ENCODE measurements around the gene GINS2.

Gene GINS2

GRCh38 chr16:85689950-85690320, 1.2 kb upstream of the GINS2 start:
- DNase-seq (ENCODE audit: low spot score), result no peak

- no peak for DNase-seq (ENCODE audit: low spot score)
Observed at GRCh38 chr16:85689285-85689949, 663 bp upstream of the GINS2 start.

- no peak for DNase-seq (ENCODE audit: low spot score)
Observed at GRCh38 chr16:85687651-85688471, 893 bp downstream of the GINS2 start.

- DNase-seq (ENCODE audit: low spot score), result no peak
Observed at GRCh38 chr16:85686912-85687591, 1.7 kb downstream of the GINS2 start.

GRCh38 chr16:85685251-85685650, 3.5 kb downstream of the GINS2 start:
- DNase-seq (ENCODE audit: low spot score), result no peak

- DNase-seq (ENCODE audit: low spot score), result no peak
Observed at GRCh38 chr16:85683363-85683762, 5.4 kb downstream of the GINS2 start.

GRCh38 chr16:85682516-85682915, 6.2 kb downstream of the GINS2 start:
- no peak for DNase-seq (ENCODE audit: low spot score)

GRCh38 chr16:85681255-85681654, 7.5 kb downstream of the GINS2 start:
- no peak for DNase-seq (ENCODE audit: low spot score)

- DNase-seq (ENCODE audit: low spot score), result no peak
Observed at GRCh38 chr16:85680352-85680944, 8.3 kb downstream of the GINS2 start.

GRCh38 chr16:85679870-85680269, 8.9 kb downstream of the GINS2 start:
- DNase-seq (ENCODE audit: low spot score), result no peak

- no peak for DNase-seq (ENCODE audit: low spot score)
Observed at GRCh38 chr16:85678821-85679220, 9.9 kb downstream of the GINS2 start.

- no peak for DNase-seq (ENCODE audit: low spot score)
Observed at GRCh38 chr16:85678016-85678415, 10.7 kb downstream of the GINS2 start.

GRCh38 chr16:85677383-85677967, 11.3 kb downstream of the GINS2 start:
- DNase-seq (ENCODE audit: low spot score), result no peak

GRCh38 chr16:85676466-85676865, 12.3 kb downstream of the GINS2 start:
- DNase-seq (ENCODE audit: low spot score), result no peak

- no peak for DNase-seq (ENCODE audit: low spot score)
Observed at GRCh38 chr16:85675251-85675874, 13.4 kb downstream of the GINS2 start.

GRCh38 chr16:85674828-85675227, 13.9 kb downstream of the GINS2 start:
- no peak for DNase-seq (ENCODE audit: low spot score)

GRCh38 chr16:85674418-85674755, 14.4 kb downstream of the GINS2 start:
- DNase-seq (ENCODE audit: low spot score), result no peak

GRCh38 chr16:85673529-85674417, 15.0 kb downstream of the GINS2 start:
- no peak for DNase-seq (ENCODE audit: low spot score)

- DNase-seq (ENCODE audit: low spot score), result no peak
Observed at GRCh38 chr16:85670840-85671239, 17.9 kb downstream of the GINS2 start.

GRCh38 chr16:85668676-85669424, 19.9 kb downstream of the GINS2 start:
- no peak for DNase-seq (ENCODE audit: low spot score)

Data from HuH-7 (cell line).